Retinal pigment epithelial cell (primary cell): Measurements from ENCODE around the gene AP2S1.
"Not testable (repeated sequence)": the region's sequence is repeated elsewhere in the genome, so short reads cannot be mapped to it uniquely, and the experiment has no call there.

Experiments
- DNase-seq: peaks from one replicate; pipeline ENCODE4 v3.0.0-alpha.2; 2010; ENCODE audit warnings: low read depth
- H3K4me3 ChIP-seq: 2 replicates; pipeline ENCODE4 v1.5.1; 2011; ENCODE audit warnings: mild to moderate bottlenecking, low read length, control low read depth, moderate library complexity
- TF ChIP-seq, protein P1 (sequence below): conservative IDR thresholded peaks from 2 replicates; pipeline ENCODE4 v1.5.1; 2011; ENCODE audit warnings: low read depth, low read length, control low read depth, inconsistent platforms

AP2S1 gene

DNA sequence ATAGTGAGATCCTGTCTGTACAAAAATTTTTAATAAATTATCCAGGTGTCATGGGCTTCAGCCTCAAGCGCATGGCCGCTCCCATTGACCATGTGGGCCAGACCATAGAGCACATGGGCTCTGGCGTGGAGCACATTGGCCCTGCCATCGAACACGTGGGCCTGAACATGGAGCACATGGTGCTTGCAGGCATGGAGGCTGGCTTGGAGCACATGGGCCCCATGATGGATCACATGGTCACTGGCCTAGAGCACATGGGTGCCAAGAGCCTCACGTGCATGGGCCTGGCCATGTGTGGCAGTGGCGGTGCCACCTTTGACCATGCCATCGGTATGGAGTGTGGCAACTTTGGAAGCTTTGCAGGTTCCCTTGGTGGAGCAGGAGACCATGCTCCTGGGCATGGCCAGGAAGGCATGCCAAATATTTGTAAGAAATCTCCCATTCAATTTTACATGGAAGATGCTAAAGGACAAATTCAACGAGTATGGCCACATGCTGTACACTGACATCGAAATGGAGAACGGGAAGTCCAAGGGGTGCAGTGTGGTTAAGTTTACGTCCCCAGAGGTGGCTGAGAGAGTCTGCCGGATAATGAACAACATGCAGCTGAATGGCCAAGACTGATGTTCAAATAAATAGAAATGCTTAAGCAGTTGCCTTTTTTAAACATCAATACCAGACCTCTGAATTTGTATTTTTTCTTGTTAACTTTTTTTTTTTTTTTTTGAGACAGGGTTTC is 40.9 kb downstream of the AP2S1 start:
- H3K4me3 ChIP-seq, result no peak overlapping the region
- no peak for DNase-seq
- TF ChIP-seq, protein P1, sequence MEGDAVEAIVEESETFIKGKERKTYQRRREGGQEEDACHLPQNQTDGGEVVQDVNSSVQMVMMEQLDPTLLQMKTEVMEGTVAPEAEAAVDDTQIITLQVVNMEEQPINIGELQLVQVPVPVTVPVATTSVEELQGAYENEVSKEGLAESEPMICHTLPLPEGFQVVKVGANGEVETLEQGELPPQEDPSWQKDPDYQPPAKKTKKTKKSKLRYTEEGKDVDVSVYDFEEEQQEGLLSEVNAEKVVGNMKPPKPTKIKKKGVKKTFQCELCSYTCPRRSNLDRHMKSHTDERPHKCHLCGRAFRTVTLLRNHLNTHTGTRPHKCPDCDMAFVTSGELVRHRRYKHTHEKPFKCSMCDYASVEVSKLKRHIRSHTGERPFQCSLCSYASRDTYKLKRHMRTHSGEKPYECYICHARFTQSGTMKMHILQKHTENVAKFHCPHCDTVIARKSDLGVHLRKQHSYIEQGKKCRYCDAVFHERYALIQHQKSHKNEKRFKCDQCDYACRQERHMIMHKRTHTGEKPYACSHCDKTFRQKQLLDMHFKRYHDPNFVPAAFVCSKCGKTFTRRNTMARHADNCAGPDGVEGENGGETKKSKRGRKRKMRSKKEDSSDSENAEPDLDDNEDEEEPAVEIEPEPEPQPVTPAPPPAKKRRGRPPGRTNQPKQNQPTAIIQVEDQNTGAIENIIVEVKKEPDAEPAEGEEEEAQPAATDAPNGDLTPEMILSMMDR, result no peak

DNA sequence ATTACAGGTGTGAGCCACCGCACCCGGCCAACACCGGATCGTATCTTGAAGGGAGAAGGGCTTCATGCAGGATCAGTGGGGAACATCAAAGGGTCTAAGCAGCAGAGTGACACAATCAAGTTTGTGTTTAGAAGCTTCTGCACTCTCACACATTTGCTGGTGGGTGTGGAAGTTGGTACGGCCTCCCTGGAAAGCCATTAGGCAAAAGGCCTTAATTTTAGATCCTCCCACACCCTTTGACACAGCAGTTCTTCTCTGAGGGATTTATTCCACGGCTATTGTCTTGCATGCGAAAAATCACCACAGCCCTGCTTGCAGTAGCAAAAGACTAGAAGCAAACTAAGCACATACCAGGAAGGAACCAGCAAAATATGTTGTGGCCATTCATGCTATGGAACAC is 44.0 kb downstream of the AP2S1 start:
- H3K4me3 ChIP-seq, result no peak overlapping the region
- DNase-seq, result no peak
- TF ChIP-seq, protein P1, result no peak

DNA sequence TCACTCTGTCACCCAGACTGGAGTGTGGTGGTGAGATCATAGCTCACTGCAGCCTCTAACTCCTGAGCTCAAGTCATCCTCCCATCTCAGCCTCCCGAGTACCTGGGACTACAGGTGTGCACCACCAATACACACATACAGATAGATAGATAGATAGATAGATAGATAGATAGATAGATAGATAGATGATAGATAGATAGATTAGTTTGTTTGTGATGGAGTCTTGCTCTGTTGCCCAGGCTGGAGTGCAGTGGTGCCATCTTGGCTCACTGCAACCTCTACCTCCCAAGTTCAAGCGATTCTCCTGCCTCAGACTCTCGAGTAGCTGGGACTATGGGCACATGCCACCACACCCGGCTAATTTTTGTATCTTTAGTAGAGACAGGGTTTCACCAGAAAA is 46.2 kb downstream of the AP2S1 start:
- not testable (repeated sequence) for DNase-seq, H3K4me3 ChIP-seq

DNA sequence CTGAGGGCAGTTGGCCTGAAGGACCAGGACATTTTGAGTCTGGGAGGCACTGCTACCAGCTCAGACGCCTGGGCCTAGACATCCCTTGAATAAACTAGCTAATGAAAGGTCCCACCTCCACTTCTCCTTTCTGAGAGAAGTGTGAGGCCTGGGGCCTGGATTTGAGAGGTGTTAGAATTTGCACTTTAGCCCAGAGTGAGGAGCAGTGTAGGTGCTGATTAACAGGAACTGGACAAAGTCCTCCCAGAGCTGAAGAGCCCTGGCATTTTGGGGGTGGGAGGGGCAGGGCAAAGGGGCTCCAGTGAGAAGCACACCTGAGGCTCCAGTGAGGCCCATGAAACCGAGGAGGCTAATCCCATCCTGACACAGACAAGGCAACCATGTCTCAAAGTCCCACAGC is 47.1 kb downstream of the AP2S1 start:
- TF ChIP-seq, protein P1, result no peak
- DNase-seq, result no peak
- H3K4me3 ChIP-seq, result no peak overlapping the region

DNA sequence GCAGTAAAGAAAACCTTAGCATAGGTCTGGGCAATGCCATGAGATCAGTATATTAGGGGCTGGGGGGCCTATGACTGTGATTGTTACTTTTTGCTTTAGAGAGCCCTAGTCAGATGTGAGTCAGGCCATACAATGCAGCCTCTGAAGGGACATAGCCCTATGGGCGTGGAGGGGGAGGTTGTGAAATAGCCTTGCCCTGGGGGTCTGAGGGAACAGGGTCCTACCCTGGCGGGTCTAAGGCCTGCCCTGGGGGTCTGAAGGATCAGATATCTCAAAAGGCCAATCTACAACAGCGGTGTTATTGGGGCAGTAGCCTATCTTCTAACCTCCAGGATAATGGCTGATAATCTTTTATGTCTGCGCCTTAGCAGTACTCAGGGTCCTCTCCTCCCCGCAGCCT is 48.5 kb downstream of the AP2S1 start:
- no peak overlapping the region for H3K4me3 ChIP-seq
- TF ChIP-seq, protein P1, result no peak
- DNase-seq, result no peak

DNA sequence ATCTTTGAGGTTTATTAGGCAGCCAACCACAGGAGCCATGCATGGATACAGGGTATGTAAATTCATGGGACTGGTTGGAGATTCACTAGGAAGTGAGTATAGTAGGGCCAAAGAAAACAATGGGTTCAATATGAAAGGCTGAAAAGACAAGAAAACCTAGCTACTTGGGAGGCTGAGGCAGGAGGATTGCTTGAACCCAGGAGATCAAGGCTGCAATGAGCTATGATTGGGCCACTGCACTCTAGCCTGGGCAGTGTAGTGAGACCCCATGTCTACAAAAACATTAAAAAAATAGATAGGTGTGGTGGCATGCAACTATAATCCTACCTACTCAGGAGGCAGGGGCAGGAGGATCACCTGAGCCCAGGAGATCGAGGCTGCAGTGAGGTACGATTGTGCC is 51.9 kb downstream of the AP2S1 start:
- no peak overlapping the region for H3K4me3 ChIP-seq
- TF ChIP-seq, protein P1, result no peak
- DNase-seq, result no peak

DNA sequence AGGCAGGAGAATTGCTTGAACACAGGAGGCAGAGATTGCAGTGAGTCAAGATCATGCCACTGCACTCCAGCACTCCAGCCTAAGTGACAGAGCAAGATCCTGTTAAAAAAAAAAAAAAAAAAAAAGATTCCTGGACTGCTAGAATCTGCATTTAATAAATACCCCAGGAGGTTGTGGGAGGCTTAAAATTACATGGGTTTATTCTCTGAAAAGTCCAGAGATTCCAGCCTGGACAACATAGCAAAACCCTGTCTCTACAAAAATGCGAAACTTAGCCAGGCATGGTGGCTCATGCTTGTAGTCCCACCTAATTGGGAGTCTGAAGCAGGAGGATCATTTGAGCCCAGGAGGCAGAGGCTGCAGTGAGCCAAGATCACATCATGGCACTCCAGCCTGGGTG is 52.8 kb downstream of the AP2S1 start:
- DNase-seq, result no peak

More for the DNA sequence above, 52.8 kb downstream of the AP2S1 start:
- no peak overlapping the region for H3K4me3 ChIP-seq
- TF ChIP-seq, protein P1, result no peak
